Measurements from ENCODE around the gene PDCD2L. TPM values are rescaled to one million over a fixed set of nuclear protein-coding genes. Genes with fewer than 3 reads are reported as not detected.

PDCD2L gene
- total RNA-seq, 1 experiment from 2014 or later = 43.3 TPM

DNA sequence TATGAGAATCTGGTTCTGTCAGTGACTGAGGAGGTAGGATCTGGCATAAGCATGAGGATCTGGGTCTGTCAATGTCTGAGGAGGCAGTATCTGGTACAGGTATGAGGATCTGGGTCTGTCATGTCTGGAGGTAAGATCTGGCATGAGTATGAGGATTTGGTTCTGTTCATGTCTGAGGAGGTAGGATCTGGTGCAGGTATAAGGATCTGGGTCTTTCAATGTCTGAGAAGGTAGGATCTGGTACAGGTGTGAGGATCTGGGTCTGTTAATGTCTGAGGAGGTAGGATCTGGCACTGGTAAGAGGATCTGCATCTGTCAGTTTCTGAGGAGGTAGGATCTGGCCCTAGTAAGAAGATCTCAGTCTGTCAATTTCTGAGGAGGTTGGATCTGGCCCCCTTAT is 12.4 kb upstream of the PDCD2L start:
- H2BK12ac ChIP-seq (ENCODE audit: insufficient read length, low read depth, low read length) = no peak overlapping the region
- no peak overlapping the region for H3K9ac ChIP-seq (ENCODE audit: extremely low read depth, insufficient read length, low read length)
- H3K36me3 Mint-ChIP-seq (ENCODE audit: insufficient read depth in 1 of 3, low read depth in 3 of 3) = peaks cover 10 to 36% (median 19%) of the 10 kb centered on the region in 3 experiments; a peak in 6 of 7 replicates
- DNase-seq = no peak
- H3K79me1 ChIP-seq (ENCODE audit: insufficient read depth, low read depth, low read length, poor library complexity, severe bottlenecking) = no peaks in the 10 kb centered on the region
- no peak overlapping the region for H2AK5ac ChIP-seq (ENCODE audit: insufficient read length, low read length)
- no peak overlapping the region for H3K18ac ChIP-seq (ENCODE audit: insufficient read length, low read depth, low read length)
- H3K23ac ChIP-seq (ENCODE audit: insufficient read length, low read depth, low read length) = no peak overlapping the region
- H4K8ac ChIP-seq (replicated peaks; ENCODE audit: insufficient read length, low read depth, low read length) = no peak overlapping the region
- no peak overlapping the region for H3K56ac ChIP-seq (ENCODE audit: insufficient read length, low read depth, low read length)
- no peak overlapping the region for H3K27ac ChIP-seq (ENCODE audit: insufficient read length, low read depth, low read length)
- no peak overlapping the region for H2BK15ac ChIP-seq (ENCODE audit: low read depth, low read length)
- TF ChIP-seq, protein P1, sequence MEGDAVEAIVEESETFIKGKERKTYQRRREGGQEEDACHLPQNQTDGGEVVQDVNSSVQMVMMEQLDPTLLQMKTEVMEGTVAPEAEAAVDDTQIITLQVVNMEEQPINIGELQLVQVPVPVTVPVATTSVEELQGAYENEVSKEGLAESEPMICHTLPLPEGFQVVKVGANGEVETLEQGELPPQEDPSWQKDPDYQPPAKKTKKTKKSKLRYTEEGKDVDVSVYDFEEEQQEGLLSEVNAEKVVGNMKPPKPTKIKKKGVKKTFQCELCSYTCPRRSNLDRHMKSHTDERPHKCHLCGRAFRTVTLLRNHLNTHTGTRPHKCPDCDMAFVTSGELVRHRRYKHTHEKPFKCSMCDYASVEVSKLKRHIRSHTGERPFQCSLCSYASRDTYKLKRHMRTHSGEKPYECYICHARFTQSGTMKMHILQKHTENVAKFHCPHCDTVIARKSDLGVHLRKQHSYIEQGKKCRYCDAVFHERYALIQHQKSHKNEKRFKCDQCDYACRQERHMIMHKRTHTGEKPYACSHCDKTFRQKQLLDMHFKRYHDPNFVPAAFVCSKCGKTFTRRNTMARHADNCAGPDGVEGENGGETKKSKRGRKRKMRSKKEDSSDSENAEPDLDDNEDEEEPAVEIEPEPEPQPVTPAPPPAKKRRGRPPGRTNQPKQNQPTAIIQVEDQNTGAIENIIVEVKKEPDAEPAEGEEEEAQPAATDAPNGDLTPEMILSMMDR (conservative IDR thresholded peaks at IDR 0.05) = no peak
- H4K5ac ChIP-seq (ENCODE audit: insufficient read length, low read depth, low read length) = no peak overlapping the region
- no peaks in the 10 kb centered on the region for H3K27me3 ChIP-seq (ENCODE audit: insufficient read depth, low read length)
- H3K9me3 Mint-ChIP-seq = no peaks in the 10 kb centered on the region
- H3K27ac Mint-ChIP-seq = no peak overlapping the region
- no peak overlapping the region for H3K14ac ChIP-seq (ENCODE audit: insufficient read depth, low read length)
- no peak overlapping the region for H2AFZ ChIP-seq (ENCODE audit: low read length)
- H3K27me3 Mint-ChIP-seq (ENCODE audit: low read depth) = no peaks in the 10 kb centered on the region
- no peaks in the 10 kb centered on the region for H4K20me1 ChIP-seq (ENCODE audit: control insufficient read depth, insufficient read depth, insufficient read length)
- no peak overlapping the region for H2BK20ac ChIP-seq (ENCODE audit: low read depth, low read length, poor library complexity, severe bottlenecking)
- no peak overlapping the region for H3K4me2 ChIP-seq (ENCODE audit: insufficient read depth, insufficient read length, low read length)
- H3K4ac ChIP-seq (ENCODE audit: low read depth, low read length) = no peak overlapping the region
- no peak overlapping the region for H2BK120ac ChIP-seq (ENCODE audit: low read depth, low read length, poor library complexity, severe bottlenecking)
- H3K23me2 ChIP-seq (ENCODE audit: insufficient read length, low read depth, low read length, poor library complexity, severe bottlenecking) = no peaks in the 10 kb centered on the region
- H3K4me1 Mint-ChIP-seq = no peaks in the 10 kb centered on the region
- no peaks in the 10 kb centered on the region for H3K9me3 ChIP-seq (ENCODE audit: control insufficient read depth, low read depth, low read length)
- no peak overlapping the region for H3T11ph ChIP-seq (ENCODE audit: low read length)
- no peak overlapping the region for H4K91ac ChIP-seq (ENCODE audit: insufficient read length, low read depth, low read length)
- H3K4me3 Mint-ChIP-seq = no peak overlapping the region
- H2BK5ac ChIP-seq (ENCODE audit: insufficient read length, low read length) = no peak overlapping the region
- no peaks in the 10 kb centered on the region for H3K79me2 ChIP-seq (ENCODE audit: insufficient read depth, low read length)
- no peaks in the 10 kb centered on the region for H3K4me1 ChIP-seq (ENCODE audit: insufficient read depth, low read length)
